ENCODE data around the gene CCDC190.

- TF ChIP-seq ZNF384 (IDR thresholded peaks at IDR 0.05) = no peak
- TF ChIP-seq NFRKB (IDR thresholded peaks at IDR 0.05) = no peak
- no peak for TF ChIP-seq HDGF (IDR thresholded peaks at IDR 0.05; ENCODE audit: borderline replicate concordance)
- TF ChIP-seq SP1 (IDR thresholded peaks at IDR 0.05) = no peak
- no peak for TF ChIP-seq FOXM1 (IDR thresholded peaks at IDR 0.05; ENCODE audit: borderline replicate concordance)
- no peak for TF ChIP-seq FOXA1 (IDR thresholded peaks at IDR 0.05)
- TF ChIP-seq ELF4 (IDR thresholded peaks at IDR 0.05) = no peak
- no peak for TF ChIP-seq SUZ12 (IDR thresholded peaks at IDR 0.05)
- TF ChIP-seq, protein P1, sequence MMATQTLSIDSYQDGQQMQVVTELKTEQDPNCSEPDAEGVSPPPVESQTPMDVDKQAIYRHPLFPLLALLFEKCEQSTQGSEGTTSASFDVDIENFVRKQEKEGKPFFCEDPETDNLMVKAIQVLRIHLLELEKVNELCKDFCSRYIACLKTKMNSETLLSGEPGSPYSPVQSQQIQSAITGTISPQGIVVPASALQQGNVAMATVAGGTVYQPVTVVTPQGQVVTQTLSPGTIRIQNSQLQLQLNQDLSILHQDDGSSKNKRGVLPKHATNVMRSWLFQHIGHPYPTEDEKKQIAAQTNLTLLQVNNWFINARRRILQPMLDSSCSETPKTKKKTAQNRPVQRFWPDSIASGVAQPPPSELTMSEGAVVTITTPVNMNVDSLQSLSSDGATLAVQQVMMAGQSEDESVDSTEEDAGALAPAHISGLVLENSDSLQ (IDR thresholded peaks at IDR 0.05) = no peak
- TF ChIP-seq FOXK2 (IDR thresholded peaks at IDR 0.05) = no peak
- TF ChIP-seq L3MBTL2 (conservative IDR thresholded peaks at IDR 0.05) = no peak
- no peak for TF ChIP-seq ARNT (IDR thresholded peaks at IDR 0.05)
- no peak for TF ChIP-seq BHLHE40 (IDR thresholded peaks at IDR 0.05; ENCODE audit: borderline replicate concordance)
Measured at GRCh38 chr1:162893612-162893908, 32.6 kb upstream of the CCDC190 start.
